Activated T-cell treated with anti-CD3 and anti-CD28 coated beads for 48 hours (primary cell): ENCODE data around the gene PHACTR3.
"Not testable (repeated sequence)": the region's sequence is repeated elsewhere in the genome, so short reads cannot be mapped to it uniquely, and the experiment has no call there.

Experiments
- DNase-seq: peaks from one replicate; pipeline ENCODE4 v3.0.0-alpha.2; 2020; ENCODE audit warnings: low read depth

PHACTR3 gene

DNA sequence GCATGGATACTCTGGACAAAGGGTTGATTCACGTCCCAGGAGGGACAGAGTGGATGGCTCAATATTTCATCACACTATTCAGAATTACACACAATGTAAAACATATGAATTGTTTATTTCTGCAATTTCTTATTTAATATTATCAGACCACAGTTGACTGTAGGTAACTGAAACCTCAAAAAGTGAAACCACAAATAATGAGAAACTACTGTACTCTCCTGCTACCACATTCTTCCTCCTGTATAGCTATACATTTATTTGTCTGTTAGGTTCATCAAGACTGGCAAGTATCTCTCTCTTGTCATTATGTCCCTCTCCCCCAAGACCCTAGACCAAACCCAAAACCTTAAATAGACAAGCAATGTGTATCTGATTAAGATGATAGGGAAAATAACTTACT, 269.1 kb downstream of the PHACTR3 start:
- no peak for DNase-seq

GRCh38 chr20:59880198-59880597, 275.9 kb downstream of the PHACTR3 start:
- no peak for DNase-seq

DNA sequence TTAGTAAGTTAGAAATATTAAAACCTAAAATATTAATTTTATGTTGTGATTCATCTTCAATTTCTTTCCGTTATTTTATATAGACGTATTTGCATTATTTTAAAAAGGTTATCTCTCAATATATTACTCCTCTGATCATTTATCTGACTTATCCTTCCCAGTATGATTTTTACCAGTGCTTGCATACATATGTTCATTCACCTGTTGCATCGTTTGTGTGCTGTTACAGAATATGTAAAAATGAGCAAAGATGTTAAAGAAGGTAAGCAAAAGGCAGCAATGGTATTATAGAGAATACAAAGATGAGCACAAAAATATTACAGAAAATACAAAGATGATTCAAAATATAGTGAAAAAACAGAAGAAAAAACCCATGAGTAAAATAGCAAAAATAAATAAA, 280.2 kb downstream of the PHACTR3 start:
- no peak for DNase-seq

DNA sequence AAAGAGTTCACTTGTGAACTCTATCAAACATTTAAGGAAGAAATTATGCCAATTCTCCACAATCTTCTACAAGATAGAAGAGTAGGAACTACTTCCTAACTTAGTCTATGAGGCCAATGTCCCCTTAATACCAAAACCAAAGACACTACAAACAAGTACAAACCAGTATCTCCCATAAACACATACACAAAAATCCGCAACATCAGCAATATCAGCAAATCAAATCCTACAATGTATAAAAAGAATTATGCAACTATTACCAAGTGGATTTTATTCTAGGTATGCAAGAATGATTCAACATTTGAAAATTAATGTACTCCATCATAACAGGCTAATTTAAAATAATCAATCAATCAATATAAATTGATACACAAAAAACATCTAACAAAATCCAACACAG, 283.7 kb downstream of the PHACTR3 start:
- no peak for DNase-seq

- not testable (repeated sequence) for DNase-seq
Measured at GRCh38 chr20:59890035-59890434, 285.7 kb downstream of the PHACTR3 start.

- no peak for DNase-seq
Measured at GRCh38 chr20:59891581-59891980, 287.2 kb downstream of the PHACTR3 start.

DNA sequence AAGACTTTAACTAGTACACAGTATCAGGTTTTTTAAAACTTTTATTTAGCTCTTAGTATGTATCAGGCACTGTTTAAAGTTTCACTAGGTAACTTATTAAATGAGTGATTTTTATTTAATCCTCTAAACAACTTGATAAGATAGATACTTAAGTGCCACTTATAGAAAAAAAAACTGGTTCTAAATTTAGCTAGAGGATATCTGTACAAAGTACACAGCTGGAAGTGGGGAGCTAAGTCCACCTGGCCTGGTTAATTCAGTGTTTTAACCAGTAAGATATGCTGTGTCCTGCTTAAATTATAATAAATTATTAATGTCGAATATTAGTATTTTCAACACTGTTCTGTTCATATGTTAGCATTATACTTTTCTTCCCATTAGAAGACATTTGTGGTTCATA, 291.6 kb downstream of the PHACTR3 start:
- DNase-seq, result no peak
